IMR-90 (cell line): ENCODE results near the gene TMEM245. TPM values are rescaled to one million over a fixed set of nuclear protein-coding genes. Genes with fewer than 3 reads are reported as not detected.

Experiments used
- ATAC-seq: fragments of 200-7000 bp; cut with Tn5 transposase; 2 replicates; pipeline ENCODE4 v1.9.1; 2020; ENCODE audit warnings: low read depth, mild to moderate bottlenecking, moderate library complexity
- BruUV-seq: library from RNA; stranded (reverse); fragments of 400-500 nt; replicated peaks from 2 replicates; lab custom pipeline; 2021; lab: Mats Ljungman, UMichigan
- CTCF ChIA-PET: fragments of 300-600 bp; formaldehyde crosslinking; extraction: SDS; loops from one replicate; lab custom pipeline; 2021; ENCODE audit warnings: antibody characterized with exemption; lab: Yijun Ruan, JAX
- POLR2A ChIA-PET: fragments of 300-600 bp; sonication (Branson Sonifier 250); formaldehyde crosslinking; loops from one replicate; lab custom pipeline; 2022; ENCODE audit warnings: antibody characterized with exemption; ENCODE audit not compliant: unreplicated experiment; lab: Charles Lee
- DNase-seq: peaks from one replicate; pipeline ENCODE4 v3.0.0; 2013
- H2AFZ ChIP-seq: replicated peaks from 2 replicates; pipeline ENCODE3; 2013; ENCODE audit warnings: low read length, mild to moderate bottlenecking; ENCODE audit not compliant: poor library complexity
- H2AK5ac ChIP-seq: 2 replicates; pipeline ENCODE4 v1.6.1; 2013; ENCODE audit warnings: low read depth, low read length, inconsistent platforms
- H2AK9ac ChIP-seq: replicated peaks from 2 replicates; pipeline ENCODE3; 2013; ENCODE audit warnings: mild to moderate bottlenecking, low read depth, low read length, moderate library complexity; ENCODE audit not compliant: poor library complexity
- H2BK120ac ChIP-seq: 2 replicates; pipeline ENCODE4 v1.6.1; 2013; ENCODE audit warnings: low read depth, low read length, inconsistent platforms
- H2BK15ac ChIP-seq: 3 replicates; pipeline ENCODE4 v1.6.1; 2013; ENCODE audit warnings: low read depth, low read length, inconsistent platforms
- H2BK20ac ChIP-seq: 2 replicates; pipeline ENCODE4 v1.6.1; 2013; ENCODE audit warnings: low read depth, mild to moderate bottlenecking, inconsistent platforms, low read length, moderate library complexity
- H2BK5ac ChIP-seq: 2 replicates; pipeline ENCODE4 v1.6.1; 2013; ENCODE audit warnings: mild to moderate bottlenecking, low read depth, low read length, inconsistent platforms; ENCODE audit not compliant: poor library complexity, severe bottlenecking
- H3K14ac ChIP-seq: replicated peaks from 2 replicates; pipeline ENCODE4 v1.6.1; 2013; ENCODE audit warnings: low read depth, low read length, inconsistent platforms
- H3K18ac ChIP-seq: 2 replicates; pipeline ENCODE4 v1.6.1; 2013; ENCODE audit warnings: low read depth, low read length, control low read depth
- H3K23ac ChIP-seq: 2 replicates; pipeline ENCODE4 v1.6.1; 2013; ENCODE audit warnings: low read depth, low read length, inconsistent platforms
- H3K27ac ChIP-seq: 2 replicates; pipeline ENCODE4 v1.5.1; 2013; ENCODE audit warnings: mild to moderate bottlenecking, control low read depth, low read length; ENCODE audit not compliant: insufficient read depth
- H3K27me3 ChIP-seq: 2 replicates; pipeline ENCODE4 v1.6.1; 2013; ENCODE audit warnings: low read length; ENCODE audit not compliant: control insufficient read depth, insufficient read depth
- H3K36me3 ChIP-seq: 2 replicates; pipeline ENCODE4 v1.6.1; 2013; ENCODE audit warnings: low read length, mixed read lengths; ENCODE audit not compliant: control insufficient read depth, insufficient read depth
- H3K4ac ChIP-seq: 2 replicates; pipeline ENCODE4 v1.6.1; 2013; ENCODE audit warnings: low read depth, low read length, inconsistent platforms
- H3K4me1 ChIP-seq: 2 replicates; pipeline ENCODE4 v1.6.1; 2013; ENCODE audit warnings: low read length, mixed read lengths; ENCODE audit not compliant: control insufficient read depth, insufficient read depth
- H3K4me2 ChIP-seq: 2 replicates; pipeline ENCODE4 v1.6.1; 2013; ENCODE audit warnings: low read depth, mild to moderate bottlenecking, control low read depth, low read length, moderate library complexity
- H3K4me3 ChIP-seq: 2 replicates; pipeline ENCODE4 v1.5.1; 2013; ENCODE audit warnings: low read depth, mild to moderate bottlenecking, control low read depth, low read length, moderate library complexity; ENCODE audit not compliant: insufficient read depth
- H3K56ac ChIP-seq: 2 replicates; pipeline ENCODE4 v1.6.1; 2013; ENCODE audit warnings: low read length, inconsistent platforms; ENCODE audit not compliant: insufficient read depth; ENCODE audit errors: extremely low read depth
- H3K79me1 ChIP-seq, 2 experiments: 2 replicates each; pipeline ENCODE4 v1.6.1; 2013; ENCODE audit warnings: low read length in 2 of 2, inconsistent platforms in 1 of 2, low read depth in 1 of 2
- H3K9ac ChIP-seq: 2 replicates; pipeline ENCODE4 v1.6.1; 2013; ENCODE audit warnings: low read depth, low read length, control low read depth
- H3K9me1 ChIP-seq: 2 replicates; pipeline ENCODE4 v1.6.1; 2013; ENCODE audit warnings: low read length, inconsistent platforms; ENCODE audit not compliant: insufficient read depth
- H3K9me3 ChIP-seq: 2 replicates; pipeline ENCODE4 v1.6.1; 2013; ENCODE audit warnings: low read length; ENCODE audit not compliant: control insufficient read depth, insufficient read depth
- H4K20me1 ChIP-seq: 2 replicates; pipeline ENCODE4 v1.6.1; 2013; ENCODE audit warnings: low read length, inconsistent platforms; ENCODE audit not compliant: insufficient read depth
- H4K5ac ChIP-seq: 2 replicates; pipeline ENCODE4 v1.6.1; 2013; ENCODE audit warnings: mild to moderate bottlenecking, low read depth, low read length, control low read depth
- H4K8ac ChIP-seq, 2 experiments: 2 replicates each; pipeline ENCODE4 v1.6.1; 2013; ENCODE audit warnings: low read depth in 2 of 2, low read length in 2 of 2, control low read depth in 1 of 2, inconsistent platforms in 1 of 2
- H4K91ac ChIP-seq: 2 replicates; pipeline ENCODE4 v1.6.1; 2013; ENCODE audit warnings: low read depth, low read length, inconsistent platforms; ENCODE audit not compliant: insufficient read depth
- BHLHE40 ChIP-seq: fragments of 150-350 bp; IDR thresholded peaks from 2 replicates; pipeline ENCODE4 v1.6.1; 2016; ENCODE audit warnings: mild to moderate bottlenecking, low read depth, low read length
- CEBPB ChIP-seq: IDR thresholded peaks from 2 replicates; pipeline ENCODE4 v1.6.1; 2012; ENCODE audit warnings: low read depth, low read length, improper control_type of control experiment
- CHD1 ChIP-seq: IDR thresholded peaks from 2 replicates; pipeline ENCODE4 v1.6.1; 2012; ENCODE audit warnings: low read depth, low read length, improper control_type of control experiment
- CTCF ChIP-seq: conservative IDR thresholded peaks from 2 replicates; pipeline ENCODE4 v1.5.1; 2012; ENCODE audit warnings: mild to moderate bottlenecking, low read depth, low read length, improper control_type of control experiment
- ELK1 ChIP-seq: fragments of 150-350 bp; IDR thresholded peaks from 2 replicates; pipeline ENCODE4 v1.6.1; 2016; ENCODE audit warnings: low read depth, mild to moderate bottlenecking, low read length, moderate library complexity, borderline replicate concordance
- FOS ChIP-seq: fragments of 150-350 bp; IDR thresholded peaks from 2 replicates; pipeline ENCODE4 v1.6.1; 2016; ENCODE audit warnings: low read depth, low read length
- MAFK ChIP-seq: IDR thresholded peaks from 2 replicates; pipeline ENCODE4 v1.6.1; 2012; ENCODE audit warnings: low read depth, low read length, improper control_type of control experiment
- MAZ ChIP-seq: IDR thresholded peaks from 2 replicates; pipeline ENCODE4 v1.6.1; 2012; ENCODE audit warnings: low read depth, mild to moderate bottlenecking, low read length, improper control_type of control experiment, moderate library complexity, borderline replicate concordance
- MXI1 ChIP-seq: IDR thresholded peaks from 2 replicates; pipeline ENCODE4 v1.6.1; 2012; ENCODE audit warnings: low read depth, mild to moderate bottlenecking, low read length, moderate library complexity, borderline replicate concordance
- NFE2L2 ChIP-seq: fragments of 150-350 bp; IDR thresholded peaks from 2 replicates; pipeline ENCODE4 v1.6.1; 2016; ENCODE audit warnings: low read depth, mild to moderate bottlenecking, low read length
- POLR2A ChIP-seq: IDR thresholded peaks from 2 replicates; pipeline ENCODE4 v1.6.1; 2012; ENCODE audit warnings: mild to moderate bottlenecking, low read depth, low read length
- RAD21 ChIP-seq: IDR thresholded peaks from 2 replicates; pipeline ENCODE4 v1.6.1; 2012; ENCODE audit warnings: low read length, improper control_type of control experiment
- RCOR1 ChIP-seq: IDR thresholded peaks from 2 replicates; pipeline ENCODE4 v1.6.1; 2012; ENCODE audit warnings: mild to moderate bottlenecking, low read length, improper control_type of control experiment; ENCODE audit not compliant: insufficient replicate concordance
- RFX5 ChIP-seq: IDR thresholded peaks from 2 replicates; pipeline ENCODE4 v1.8.0; 2012; ENCODE audit warnings: low read depth, mild to moderate bottlenecking, low read length, moderate library complexity
- USF2 ChIP-seq: fragments of 150-350 bp; IDR thresholded peaks from 2 replicates; pipeline ENCODE4 v1.6.1; 2017; ENCODE audit warnings: mild to moderate bottlenecking, antibody characterized with exemption, low read length, low read depth
- WGBS, 2 experiments: methylation state at CpG; one replicate each; pipeline versions ENCODE4 v1.1.5 to v1.1.7; 2013; ENCODE audit warnings: missing lambda C conversion rate in 2 of 2; ENCODE audit not compliant: insufficient read length in 1 of 2; ENCODE audit errors: extremely low coverage in 2 of 2; 5-methylcytosine and 5-hydroxymethylcytosine counted together
- dilution Hi-C: fragments of 300-500 bp; cut with HindIII; formaldehyde crosslinking; loops from one replicate; pipeline ENCODE4 v1.14.3; 2018; ENCODE audit warnings: low sequenced_read_pairs; ENCODE audit not compliant: unreplicated experiment
- in situ Hi-C: fragments of 300-500 bp; cut with MboI; formaldehyde crosslinking; loops from 3 replicates; pipeline ENCODE4 v1.14.3; 2019; ENCODE audit warnings: low sequenced_read_pairs, inconsistent platforms, mixed read lengths
- intact Hi-C: fragments of 100-400 bp; cut with micrococcal nuclease; formaldehyde crosslinking; loops from 2 replicates; pipeline ENCODE4 v1.10.0; 2022
- polyA plus RNA-seq, 3 experiments: library from polyadenylated mRNA; depleted of rRNA; stranded (reverse); fragments of >200 nt; gene quantifications; 2 replicates each; pipeline ENCODE4 v1.2.3, GENCODE V29; 2012; ENCODE audit warnings: low replicate concordance in 1 of 3
- total RNA-seq: library from RNA; depleted of rRNA; stranded (reverse); fragments of >200 nt; gene quantifications from 2 replicates; pipeline ENCODE4 v1.2.3, GENCODE V29; 2012

TMEM245 gene
- total and polyA plus RNA-seq, 2 of the 4 experiments (the other 2 are of a cell fraction): 24.8 to 57.9 TPM

GRCh38 chr9:108973895-108974294, 145.9 kb downstream of the TMEM245 start:
- Histone ChIP-seq H3K36me3 (peaks cover 8% of the 10 kb centered on the region), H3K9me1 (no peaks in the 10 kb centered on the region), H3K18ac (no peak overlapping the region), H3K27ac (no peak overlapping the region), H2BK120ac (no peak overlapping the region), H3K56ac (no peak overlapping the region), H3K14ac (no peak overlapping the region), H3K9ac (no peak overlapping the region), H4K91ac (no peak overlapping the region), H3K4me3 (no peak overlapping the region), H2BK15ac (no peak overlapping the region), H2AFZ (no peak overlapping the region), H3K4me1 (no peaks in the 10 kb centered on the region), H4K8ac (no peak overlapping the region), H3K23ac (no peak overlapping the region), H2AK9ac (no peak overlapping the region), H4K20me1 (no peaks in the 10 kb centered on the region), H2BK20ac (no peak overlapping the region), H3K4me2 (no peak overlapping the region), H4K5ac (no peak overlapping the region), H3K9me3 (no peaks in the 10 kb centered on the region), H3K4ac (no peak overlapping the region), H2AK5ac (no peak overlapping the region), H3K79me1 (peaks cover 5 to 7% of the 10 kb centered on the region in 2 experiments; a peak in 2 of 4 replicates), H3K27me3 (no peaks in the 10 kb centered on the region), H2BK5ac (no peak overlapping the region)
- ChIA-PET POLR2A (no interaction called here), CTCF (no interaction called here)
- intact Hi-C loops: no loop called here
- no peak for TF ChIP-seq ELK1
- no peak for TF ChIP-seq RFX5
- TF ChIP-seq CHD1: no peak
- TF ChIP-seq NFE2L2: no peak
- TF ChIP-seq MXI1: no peak
- TF ChIP-seq CEBPB: no peak
- TF ChIP-seq MAFK: no peak
- no peak for TF ChIP-seq POLR2A
- no peak for TF ChIP-seq BHLHE40
- no peak for TF ChIP-seq CTCF
- TF ChIP-seq MAZ: no peak
- TF ChIP-seq RCOR1: no peak
- no peak for TF ChIP-seq FOS
- no peak for TF ChIP-seq RAD21
- TF ChIP-seq USF2: no peak
- dilution Hi-C loops: no loop called here
- no peak for ATAC-seq
- in situ Hi-C loops: no loop called here
- no CpG with 5 or more reads among the region's 5 CpGs for WGBS, 2 experiments
- DNase-seq: no peak
- no TSS peak for BruUV-seq
